Measurements from ENCODE around the gene GNL1. TPM values are rescaled to one million over a fixed set of nuclear protein-coding genes. Genes with fewer than 3 reads are reported as not detected.
"Not testable (repeated sequence)": the region's sequence is repeated elsewhere in the genome, so short reads cannot be mapped to it uniquely, and the experiment has no call there.

The GNL1 gene
- polyA plus RNA-seq, 1 donor, result 54.9 TPM

DNA sequence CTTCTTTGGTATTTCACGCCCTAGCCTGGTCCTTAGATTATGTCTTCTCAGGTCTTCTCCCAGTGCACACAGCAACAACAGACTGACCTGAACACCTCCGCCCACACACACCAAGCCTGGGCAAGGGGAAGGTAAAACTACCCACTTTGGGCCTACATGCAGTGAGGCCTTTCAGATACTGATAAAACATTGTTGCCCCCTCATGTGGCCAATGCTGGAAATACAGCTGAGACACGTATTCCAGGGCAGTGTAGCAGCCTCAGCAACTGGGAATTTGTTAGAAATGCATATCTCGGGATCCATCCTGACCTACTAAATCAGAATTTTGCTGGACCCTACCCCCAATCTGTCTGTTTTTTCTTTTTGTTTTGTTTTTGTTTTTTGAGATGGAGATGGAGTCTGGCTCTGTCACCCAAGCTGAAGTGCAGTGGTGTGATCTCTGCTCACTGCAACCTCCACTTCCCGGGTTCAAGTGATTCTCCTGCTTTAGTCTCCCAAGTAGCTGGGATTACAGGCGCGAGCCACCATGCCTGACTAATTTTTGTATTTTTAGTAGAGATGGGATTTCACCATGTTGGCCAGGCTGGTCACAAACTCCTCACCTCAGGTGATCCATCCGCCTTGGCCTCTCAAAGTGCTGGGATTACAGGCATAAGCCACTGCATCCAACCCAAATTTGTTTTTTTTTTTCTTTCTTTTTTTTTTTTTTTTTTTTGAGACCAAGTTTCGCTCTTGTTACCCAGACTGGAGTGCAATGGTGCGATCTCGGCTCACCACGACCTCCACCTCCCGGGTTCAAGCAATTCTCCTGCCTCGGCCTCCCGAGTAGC lies 41.2 kb upstream of the GNL1 start:
- no CpG with 5 or more reads among the region's 15 CpGs for WGBS (ENCODE audit: insufficient coverage, low lambda C conversion rate)
- peaks cover 41% of the 10 kb centered on the region for H3K36me3 ChIP-seq (ENCODE audit: control insufficient read depth, insufficient read depth, low read length)
- H3K4me3 ChIP-seq (ENCODE audit: low read length); H3K4me1 ChIP-seq (ENCODE audit: control insufficient read depth, insufficient read depth, low read length); H3K27ac ChIP-seq (ENCODE audit: low read length); H3K27me3 ChIP-seq (ENCODE audit: control insufficient read depth, insufficient read depth, low read length); H3K9me3 ChIP-seq (ENCODE audit: control insufficient read depth, low read depth, low read length): not testable (repeated sequence)
- DNase-seq, result peak; percentile 34 to 63

GRCh38 chr6:30592287-30592686 lies 36.0 kb upstream of the GNL1 start:
- peaks cover 65% of the 10 kb centered on the region for H3K36me3 ChIP-seq (ENCODE audit: control insufficient read depth, insufficient read depth, low read length)

GRCh38 chr6:30591008-30591407 lies 34.7 kb upstream of the GNL1 start:
- Histone ChIP-seq H3K4me3 (ENCODE audit: low read length) (no peak overlapping the region), H3K27ac (ENCODE audit: low read length) (no peak overlapping the region), H3K27me3 (ENCODE audit: control insufficient read depth, insufficient read depth, low read length) (no peaks in the 10 kb centered on the region), H3K9me3 (ENCODE audit: control insufficient read depth, low read depth, low read length) (no peaks in the 10 kb centered on the region), H3K36me3 (ENCODE audit: control insufficient read depth, insufficient read depth, low read length) (peaks cover 75% of the 10 kb centered on the region), H3K4me1 (ENCODE audit: control insufficient read depth, insufficient read depth, low read length) (no peaks in the 10 kb centered on the region)
- WGBS (ENCODE audit: insufficient coverage, low lambda C conversion rate), result no CpG with 5 or more reads among the region's 1 CpG
- DNase-seq, result no peak

More at GRCh38 chr6:30592287-30592686, 36.0 kb upstream of the GNL1 start:
- 100% methylated on average over 1 of the region's 1 CpG for WGBS (ENCODE audit: insufficient coverage, low lambda C conversion rate)
- Histone ChIP-seq H3K27me3 (ENCODE audit: control insufficient read depth, insufficient read depth, low read length) (no peaks in the 10 kb centered on the region), H3K27ac (ENCODE audit: low read length) (no peak overlapping the region), H3K4me3 (ENCODE audit: low read length) (no peak overlapping the region), H3K9me3 (ENCODE audit: control insufficient read depth, low read depth, low read length) (no peaks in the 10 kb centered on the region), H3K4me1 (ENCODE audit: control insufficient read depth, insufficient read depth, low read length) (no peaks in the 10 kb centered on the region)
- DNase-seq, result no peak

DNA sequence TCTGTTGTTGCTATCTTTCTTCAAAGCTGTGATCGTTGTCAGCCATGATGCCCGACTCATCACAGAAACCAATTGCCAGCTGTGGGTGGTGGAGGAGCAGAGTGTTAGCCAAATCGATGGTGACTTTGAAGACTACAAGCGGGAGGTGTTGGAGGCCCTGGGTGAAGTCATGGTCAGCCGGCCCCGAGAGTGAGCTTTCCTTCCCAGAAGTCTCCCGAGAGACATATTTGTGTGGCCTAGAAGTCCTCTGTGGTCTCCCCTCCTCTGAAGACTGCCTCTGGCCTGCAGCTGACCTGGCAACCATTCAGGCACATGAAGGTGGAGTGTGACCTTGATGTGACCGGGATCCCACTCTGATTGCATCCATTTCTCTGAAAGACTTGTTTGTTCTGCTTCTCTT lies 34.2 kb upstream of the GNL1 start:
- H3K9me3 ChIP-seq (ENCODE audit: control insufficient read depth, low read depth, low read length), result no peaks in the 10 kb centered on the region
- no peak overlapping the region for H3K4me3 ChIP-seq (ENCODE audit: low read length)
- DNase-seq, result no peak
- H3K4me1 ChIP-seq (ENCODE audit: control insufficient read depth, insufficient read depth, low read length), result no peaks in the 10 kb centered on the region
- peaks cover 78% of the 10 kb centered on the region for H3K36me3 ChIP-seq (ENCODE audit: control insufficient read depth, insufficient read depth, low read length)
- H3K27ac ChIP-seq (ENCODE audit: low read length), result no peak overlapping the region
- 100% methylated on average over 1 of the region's 8 CpGs for WGBS (ENCODE audit: insufficient coverage, low lambda C conversion rate)
- H3K27me3 ChIP-seq (ENCODE audit: control insufficient read depth, insufficient read depth, low read length), result no peaks in the 10 kb centered on the region

DNA sequence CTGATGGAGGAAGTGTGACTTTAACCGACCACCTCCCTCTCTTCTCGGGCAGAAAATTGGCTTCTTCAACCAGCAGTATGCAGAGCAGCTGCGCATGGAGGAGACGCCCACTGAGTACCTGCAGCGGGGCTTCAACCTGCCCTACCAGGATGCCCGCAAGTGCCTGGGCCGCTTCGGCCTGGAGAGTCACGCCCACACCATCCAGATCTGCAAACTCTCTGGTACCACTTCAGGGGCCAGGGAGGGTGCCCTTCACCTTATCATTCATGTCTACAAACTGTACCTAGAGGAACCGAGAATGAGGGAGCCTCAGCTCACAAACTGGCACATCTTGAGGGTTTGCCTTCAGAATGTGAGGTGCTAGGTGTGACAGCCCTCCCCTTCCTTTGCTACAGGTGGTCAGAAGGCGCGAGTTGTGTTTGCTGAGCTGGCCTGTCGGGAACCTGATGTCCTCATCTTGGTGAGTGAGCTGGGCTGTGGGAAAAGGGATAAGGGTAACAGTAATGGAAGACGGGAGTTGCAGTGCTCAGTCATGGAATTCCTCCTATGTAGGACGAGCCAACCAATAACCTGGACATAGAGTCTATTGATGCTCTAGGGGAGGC lies 33.6 kb upstream of the GNL1 start:
- Histone ChIP-seq H3K4me3 (ENCODE audit: low read length) (no peak overlapping the region), H3K36me3 (ENCODE audit: control insufficient read depth, insufficient read depth, low read length) (peaks cover 83% of the 10 kb centered on the region), H3K4me1 (ENCODE audit: control insufficient read depth, insufficient read depth, low read length) (no peaks in the 10 kb centered on the region), H3K27ac (ENCODE audit: low read length) (no peak overlapping the region), H3K27me3 (ENCODE audit: control insufficient read depth, insufficient read depth, low read length) (no peaks in the 10 kb centered on the region), H3K9me3 (ENCODE audit: control insufficient read depth, low read depth, low read length) (no peaks in the 10 kb centered on the region)
- DNase-seq, result no peak
- no CpG with 5 or more reads among the region's 15 CpGs for WGBS (ENCODE audit: insufficient coverage, low lambda C conversion rate)

DNA sequence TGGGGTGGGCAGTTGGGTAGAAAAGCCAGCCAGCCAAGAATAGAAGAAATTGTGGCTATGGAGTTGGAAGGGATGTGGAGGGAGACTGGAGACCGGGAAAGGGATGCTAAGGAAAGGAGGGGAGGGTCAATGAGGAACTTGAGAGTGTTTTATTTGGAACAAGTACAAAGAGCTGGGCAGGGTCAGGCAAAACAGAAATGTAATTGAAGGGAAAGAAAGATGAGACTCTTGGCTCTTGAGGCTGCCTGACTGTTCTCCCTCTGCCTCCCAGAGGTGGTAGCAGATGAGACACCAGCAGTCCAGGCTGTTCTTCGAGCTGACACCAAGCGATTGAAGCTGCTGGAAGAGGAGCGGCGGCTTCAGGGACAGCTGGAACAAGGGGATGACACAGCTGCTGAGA lies 27.6 kb upstream of the GNL1 start:
- Histone ChIP-seq H3K4me1 (ENCODE audit: control insufficient read depth, insufficient read depth, low read length) (no peaks in the 10 kb centered on the region), H3K4me3 (ENCODE audit: low read length) (no peak overlapping the region), H3K27me3 (ENCODE audit: control insufficient read depth, insufficient read depth, low read length) (no peaks in the 10 kb centered on the region), H3K9me3 (ENCODE audit: control insufficient read depth, low read depth, low read length) (no peaks in the 10 kb centered on the region), H3K27ac (ENCODE audit: low read length) (no peak overlapping the region), H3K36me3 (ENCODE audit: control insufficient read depth, insufficient read depth, low read length) (peaks cover 87% of the 10 kb centered on the region)
- DNase-seq, result no peak
- WGBS (ENCODE audit: insufficient coverage, low lambda C conversion rate), result 100% methylated on average over 1 of the region's 5 CpGs

- peaks cover 56% of the 10 kb centered on the region for H3K36me3 ChIP-seq (ENCODE audit: control insufficient read depth, insufficient read depth, low read length)
- peaks cover 15% of the 10 kb centered on the region for H3K4me1 ChIP-seq (ENCODE audit: control insufficient read depth, insufficient read depth, low read length)
- 96% methylated on average over 3 of the region's 8 CpGs for WGBS (ENCODE audit: insufficient coverage, low lambda C conversion rate)
- H3K27ac ChIP-seq (ENCODE audit: low read length), result no peak overlapping the region
- no peaks in the 10 kb centered on the region for H3K27me3 ChIP-seq (ENCODE audit: control insufficient read depth, insufficient read depth, low read length)
- no peaks in the 10 kb centered on the region for H3K9me3 ChIP-seq (ENCODE audit: control insufficient read depth, low read depth, low read length)
- no peak overlapping the region for H3K4me3 ChIP-seq (ENCODE audit: low read length)
- no peak for DNase-seq
Measured at GRCh38 chr6:30578051-30578450, 21.8 kb upstream of the GNL1 start.

DNA sequence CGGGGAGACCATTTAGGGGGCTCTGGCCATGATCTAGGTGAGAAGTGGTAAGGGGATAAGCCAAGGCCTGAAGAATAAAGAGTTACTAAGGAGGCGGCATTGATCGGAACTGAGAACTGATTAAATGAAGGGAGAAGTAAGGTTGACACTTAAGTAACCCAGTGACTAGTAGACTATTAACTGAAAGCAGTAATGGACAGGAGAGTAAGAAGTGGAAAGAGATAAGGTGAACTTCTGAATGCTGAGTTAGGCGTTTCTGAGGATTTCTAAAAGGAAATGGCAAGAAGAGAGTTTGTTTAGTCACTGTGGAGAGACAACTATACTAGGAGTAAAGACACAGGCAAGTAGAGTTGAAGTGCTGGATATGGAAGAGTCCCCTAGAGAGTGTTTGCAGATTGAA lies 16.8 kb upstream of the GNL1 start:
- DNase-seq, result peak; percentile 23 to 74
- Histone ChIP-seq H3K4me1 (ENCODE audit: control insufficient read depth, insufficient read depth, low read length) (peaks cover 25% of the 10 kb centered on the region), H3K27ac (ENCODE audit: low read length) (peak overlapping the region; percentile 95), H3K4me3 (ENCODE audit: low read length) (peak overlapping the region; percentile 8), H3K36me3 (ENCODE audit: control insufficient read depth, insufficient read depth, low read length) (peaks cover 15% of the 10 kb centered on the region), H3K27me3 (ENCODE audit: control insufficient read depth, insufficient read depth, low read length) (no peaks in the 10 kb centered on the region), H3K9me3 (ENCODE audit: control insufficient read depth, low read depth, low read length) (no peaks in the 10 kb centered on the region)
- 41% methylated on average over 4 of the region's 4 CpGs for WGBS (ENCODE audit: insufficient coverage, low lambda C conversion rate)

- peak; percentile 44 to 64 for DNase-seq
- peaks cover 25% of the 10 kb centered on the region for H3K4me1 ChIP-seq (ENCODE audit: control insufficient read depth, insufficient read depth, low read length)
- peak overlapping the region; percentile 95 for H3K27ac ChIP-seq (ENCODE audit: low read length)
Measured at GRCh38 chr6:30572148-30572547, 15.9 kb upstream of the GNL1 start.

GRCh38 chr6:30571762-30572082 lies 15.4 kb upstream of the GNL1 start:
- DNase-seq, result no peak
- Histone ChIP-seq H3K4me1 (ENCODE audit: control insufficient read depth, insufficient read depth, low read length) (peaks cover 25% of the 10 kb centered on the region), H3K27ac (ENCODE audit: low read length) (peak overlapping the region; percentile 95), H3K27me3 (ENCODE audit: control insufficient read depth, insufficient read depth, low read length) (no peaks in the 10 kb centered on the region), H3K9me3 (ENCODE audit: control insufficient read depth, low read depth, low read length) (no peaks in the 10 kb centered on the region), H3K4me3 (ENCODE audit: low read length) (peak overlapping the region; percentile 85), H3K36me3 (ENCODE audit: control insufficient read depth, insufficient read depth, low read length) (peaks cover 2% of the 10 kb centered on the region)
- WGBS (ENCODE audit: insufficient coverage, low lambda C conversion rate), result 20% methylated on average over 1 of the region's 8 CpGs

More at GRCh38 chr6:30572148-30572547, 15.9 kb upstream of the GNL1 start:
- Histone ChIP-seq H3K36me3 (ENCODE audit: control insufficient read depth, insufficient read depth, low read length) (peaks cover 5% of the 10 kb centered on the region), H3K4me3 (ENCODE audit: low read length) (peak overlapping the region; percentile 85), H3K27me3 (ENCODE audit: control insufficient read depth, insufficient read depth, low read length) (no peaks in the 10 kb centered on the region), H3K9me3 (ENCODE audit: control insufficient read depth, low read depth, low read length) (no peaks in the 10 kb centered on the region)
